ENCODE results near the gene UGT3A2. TPM values are rescaled to one million over a fixed set of nuclear protein-coding genes. Genes with fewer than 3 reads are reported as not detected.

The UGT3A2 gene
- total RNA-seq (ENCODE audit: low replicate concordance) = 0.86 and 2.3 TPM in 2 replicates
- long read RNA-seq, partial matches to known transcripts = 0 of 5 reads
- long read RNA-seq, other reads (novel, unspliced or antisense) = 0 of 5 reads

DNA sequence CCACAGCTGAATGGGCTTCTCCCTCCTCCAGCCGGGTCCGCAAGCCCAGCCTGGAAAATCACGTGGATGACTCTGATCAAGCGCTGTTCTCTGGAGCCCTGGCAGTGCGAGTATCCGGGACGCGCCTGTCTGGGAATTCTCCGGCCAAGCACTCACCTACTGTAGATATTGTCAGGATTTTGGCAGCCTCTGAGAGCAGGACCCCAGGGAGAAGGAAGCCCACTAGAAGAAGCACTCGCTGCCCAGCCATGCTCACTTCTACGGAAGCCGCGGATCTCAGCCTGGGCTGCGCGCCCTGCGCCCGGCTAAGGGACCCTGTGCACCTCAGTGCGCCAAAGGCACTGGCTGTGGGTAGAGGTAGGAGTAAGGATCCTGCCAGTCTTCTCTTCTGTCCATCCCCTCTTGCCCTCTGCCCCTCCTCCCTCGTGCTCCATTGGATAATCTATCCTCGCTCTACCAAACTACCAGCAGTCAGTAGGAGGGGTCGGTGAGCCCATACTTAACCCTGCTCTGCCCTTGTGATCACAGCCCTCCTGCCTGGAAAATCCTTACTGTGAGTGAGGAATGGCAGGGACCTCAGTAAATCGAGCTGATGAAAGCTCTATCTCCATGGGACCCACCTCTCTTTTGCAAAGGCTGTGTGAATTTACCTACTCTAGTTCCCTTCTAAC lies at the start of gene UGT3A2:
Gene UGT3A2 (minus strand): TSS at position 343 of the 671 bp plus-strand sequence. CDS start 93 bp downstream, at position 250.
- TF ChIP-seq CTCF (conservative IDR thresholded peaks at IDR 0.05) = no peak
- Mint-ChIP-seq H3K27me3 (peaks cover 59% of the 10 kb centered on the region), H3K27ac (no peak within 1 kb of the TSS), H3K9me3 (no peaks in the 10 kb centered on the region), H3K36me3 (no peaks in the 10 kb centered on the region), H3K4me1 (ENCODE audit: unreplicated experiment) (peaks cover 8% of the 10 kb centered on the region), H3K4me3 (peak within 1 kb of the TSS; percentile 84)
- DNase-seq (ENCODE audit: extremely low spot score, unreplicated experiment) = no peak

GRCh38 chr5:36111238-36111637 lies 44.6 kb upstream of the UGT3A2 start:
- no peak for DNase-seq (ENCODE audit: extremely low spot score, unreplicated experiment)
- Mint-ChIP-seq H3K36me3 (peaks cover 8% of the 10 kb centered on the region), H3K4me3 (no peak overlapping the region), H3K4me1 (ENCODE audit: unreplicated experiment) (no peaks in the 10 kb centered on the region), H3K9me3 (no peaks in the 10 kb centered on the region), H3K27me3 (no peaks in the 10 kb centered on the region), H3K27ac (no peak overlapping the region)
- no peak for TF ChIP-seq CTCF (conservative IDR thresholded peaks at IDR 0.05)

DNA sequence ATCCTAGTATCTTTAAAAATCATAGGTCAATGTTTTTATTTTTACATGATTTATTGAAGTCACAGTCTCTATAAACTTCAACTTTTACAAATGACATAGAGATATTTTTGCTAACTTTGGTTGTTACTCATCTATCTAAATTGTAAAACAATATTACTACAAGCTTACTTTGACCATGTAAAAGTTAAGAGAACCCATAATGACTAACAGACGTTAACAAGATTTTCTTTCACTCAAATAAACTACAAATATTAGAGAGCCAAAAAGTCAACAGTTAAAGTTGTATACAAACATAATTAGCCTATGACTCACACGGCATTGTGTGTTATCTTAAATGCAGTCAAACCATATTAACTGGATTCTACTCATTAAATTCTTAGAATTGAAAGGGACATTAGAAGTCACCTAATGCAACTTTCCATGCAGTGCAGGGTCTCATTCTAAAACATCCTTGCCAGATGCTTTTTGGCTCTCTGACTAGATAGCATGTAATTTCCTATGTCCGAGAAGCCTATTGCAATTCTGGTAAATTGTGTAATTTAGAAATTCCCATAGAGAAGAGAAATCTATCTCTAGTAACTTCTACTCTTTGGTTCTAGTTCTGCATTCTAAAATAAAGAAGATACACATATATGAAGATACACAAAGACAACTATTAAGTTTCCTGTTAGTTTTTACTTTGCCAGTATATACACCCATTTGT lies 42.2 kb upstream of the UGT3A2 start:
- H3K4me3 Mint-ChIP-seq = no peak overlapping the region
- no peaks in the 10 kb centered on the region for H3K9me3 Mint-ChIP-seq
- no peak for TF ChIP-seq CTCF (conservative IDR thresholded peaks at IDR 0.05)
- DNase-seq (ENCODE audit: extremely low spot score, unreplicated experiment) = no peak
- H3K36me3 Mint-ChIP-seq = peaks cover 13% of the 10 kb centered on the region
- H3K4me1 Mint-ChIP-seq (ENCODE audit: unreplicated experiment) = no peaks in the 10 kb centered on the region
- H3K27me3 Mint-ChIP-seq = no peaks in the 10 kb centered on the region
- H3K27ac Mint-ChIP-seq = no peak overlapping the region

DNA sequence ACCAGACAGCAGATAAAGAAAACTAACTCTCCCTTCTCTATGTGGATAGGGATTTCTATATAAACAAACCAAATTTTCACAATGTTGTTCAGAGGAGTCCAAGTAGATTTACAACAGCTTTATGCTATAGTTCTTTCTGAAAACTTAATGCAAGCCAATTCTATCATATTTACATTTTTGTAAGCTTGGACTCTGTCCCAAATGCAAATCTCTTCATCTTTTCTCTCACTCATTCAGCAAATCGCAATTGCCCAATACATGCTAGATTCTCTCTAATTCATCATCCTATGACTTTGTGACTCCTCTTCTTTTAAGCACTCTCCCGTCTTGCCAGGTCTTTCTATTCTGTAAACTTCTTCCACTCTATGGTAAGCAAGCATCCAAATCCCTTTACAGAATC lies 39.1 kb upstream of the UGT3A2 start:
- Mint-ChIP-seq H3K4me3 (no peak overlapping the region), H3K36me3 (peaks cover 13% of the 10 kb centered on the region), H3K27ac (no peak overlapping the region), H3K4me1 (ENCODE audit: unreplicated experiment) (no peaks in the 10 kb centered on the region), H3K9me3 (no peaks in the 10 kb centered on the region), H3K27me3 (no peaks in the 10 kb centered on the region)
- TF ChIP-seq CTCF (conservative IDR thresholded peaks at IDR 0.05) = no peak
- no peak for DNase-seq (ENCODE audit: extremely low spot score, unreplicated experiment)

GRCh38 chr5:36099748-36100147 lies 33.1 kb upstream of the UGT3A2 start:
- Mint-ChIP-seq H3K36me3 (no peaks in the 10 kb centered on the region), H3K27me3 (peaks cover 3% of the 10 kb centered on the region), H3K4me1 (ENCODE audit: unreplicated experiment) (no peaks in the 10 kb centered on the region), H3K4me3 (no peak overlapping the region), H3K9me3 (no peaks in the 10 kb centered on the region), H3K27ac (no peak overlapping the region)
- DNase-seq (ENCODE audit: extremely low spot score, unreplicated experiment) = no peak
- no peak for TF ChIP-seq CTCF (conservative IDR thresholded peaks at IDR 0.05)
